Measurements from ENCODE around the gene GFER.

Gene GFER

GRCh38 chr16:1990351-1991134 lies 6.5 kb downstream of the GFER start:
- H3K9ac ChIP-seq (ENCODE audit: low read depth, low read length) = peak overlapping the region; percentile 60

GRCh38 chr16:1991135-1991551 lies 7.2 kb downstream of the GFER start:
- peaks cover 24% of the 10 kb centered on the region for H3K27me3 ChIP-seq (ENCODE audit: control insufficient read depth, insufficient read depth, low read length)
- no peaks in the 10 kb centered on the region for H3K4me1 ChIP-seq (ENCODE audit: control insufficient read depth, insufficient read depth, low read length)
- peak overlapping the region; percentile 73 for H3K4me3 ChIP-seq (ENCODE audit: low read depth, low read length)
- H3K9me3 ChIP-seq (ENCODE audit: control insufficient read depth, insufficient read depth, low read length) = no peaks in the 10 kb centered on the region
- H3K9ac ChIP-seq (ENCODE audit: low read depth, low read length) = no peak overlapping the region
- peaks cover 6% of the 10 kb centered on the region for H3K36me3 ChIP-seq (ENCODE audit: control insufficient read depth, insufficient read depth, low read length)

More at GRCh38 chr16:1990351-1991134, 6.5 kb downstream of the GFER start:
- Histone ChIP-seq H3K27me3 (ENCODE audit: control insufficient read depth, insufficient read depth, low read length) (peaks cover 24% of the 10 kb centered on the region), H3K4me1 (ENCODE audit: control insufficient read depth, insufficient read depth, low read length) (no peaks in the 10 kb centered on the region), H3K9me3 (ENCODE audit: control insufficient read depth, insufficient read depth, low read length) (no peaks in the 10 kb centered on the region), H3K4me3 (ENCODE audit: low read depth, low read length) (peak overlapping the region; percentile 73), H3K36me3 (ENCODE audit: control insufficient read depth, insufficient read depth, low read length) (peaks cover 12% of the 10 kb centered on the region)

GRCh38 chr16:1991588-1991947 lies 7.6 kb downstream of the GFER start:
- Histone ChIP-seq H3K36me3 (ENCODE audit: control insufficient read depth, insufficient read depth, low read length) (peaks cover 4% of the 10 kb centered on the region), H3K9ac (ENCODE audit: low read depth, low read length) (no peak overlapping the region), H3K9me3 (ENCODE audit: control insufficient read depth, insufficient read depth, low read length) (no peaks in the 10 kb centered on the region), H3K4me1 (ENCODE audit: control insufficient read depth, insufficient read depth, low read length) (no peaks in the 10 kb centered on the region), H3K27me3 (ENCODE audit: control insufficient read depth, insufficient read depth, low read length) (peaks cover 24% of the 10 kb centered on the region), H3K4me3 (ENCODE audit: low read depth, low read length) (peak overlapping the region; percentile 73)

GRCh38 chr16:1991948-1992703 lies 8.1 kb downstream of the GFER start:
- Histone ChIP-seq H3K4me3 (ENCODE audit: low read depth, low read length) (peak overlapping the region; percentile 73), H3K4me1 (ENCODE audit: control insufficient read depth, insufficient read depth, low read length) (no peaks in the 10 kb centered on the region), H3K9ac (ENCODE audit: low read depth, low read length) (no peak overlapping the region), H3K36me3 (ENCODE audit: control insufficient read depth, insufficient read depth, low read length) (peaks cover 4% of the 10 kb centered on the region), H3K27me3 (ENCODE audit: control insufficient read depth, insufficient read depth, low read length) (peaks cover 24% of the 10 kb centered on the region), H3K9me3 (ENCODE audit: control insufficient read depth, insufficient read depth, low read length) (no peaks in the 10 kb centered on the region)

- Histone ChIP-seq H3K9me3 (ENCODE audit: control insufficient read depth, insufficient read depth, low read length) (no peaks in the 10 kb centered on the region), H3K9ac (ENCODE audit: low read depth, low read length) (no peak overlapping the region), H3K36me3 (ENCODE audit: control insufficient read depth, insufficient read depth, low read length) (peaks cover 7% of the 10 kb centered on the region)
Measured at GRCh38 chr16:1992704-1993317, 8.8 kb downstream of the GFER start.

GRCh38 chr16:1993731-1994131 lies 9.7 kb downstream of the GFER start:
- H3K4me3 ChIP-seq (ENCODE audit: low read depth, low read length) = no peak overlapping the region
- H3K9ac ChIP-seq (ENCODE audit: low read depth, low read length) = no peak overlapping the region
- no peaks in the 10 kb centered on the region for H3K4me1 ChIP-seq (ENCODE audit: control insufficient read depth, insufficient read depth, low read length)
- H3K27me3 ChIP-seq (ENCODE audit: control insufficient read depth, insufficient read depth, low read length) = peaks cover 17% of the 10 kb centered on the region
- peaks cover 14% of the 10 kb centered on the region for H3K36me3 ChIP-seq (ENCODE audit: control insufficient read depth, insufficient read depth, low read length)
- H3K9me3 ChIP-seq (ENCODE audit: control insufficient read depth, insufficient read depth, low read length) = no peaks in the 10 kb centered on the region

More at GRCh38 chr16:1992704-1993317, 8.8 kb downstream of the GFER start:
- Histone ChIP-seq H3K4me1 (ENCODE audit: control insufficient read depth, insufficient read depth, low read length) (no peaks in the 10 kb centered on the region), H3K27me3 (ENCODE audit: control insufficient read depth, insufficient read depth, low read length) (peaks cover 24% of the 10 kb centered on the region), H3K4me3 (ENCODE audit: low read depth, low read length) (peak overlapping the region; percentile 32)

DNA sequence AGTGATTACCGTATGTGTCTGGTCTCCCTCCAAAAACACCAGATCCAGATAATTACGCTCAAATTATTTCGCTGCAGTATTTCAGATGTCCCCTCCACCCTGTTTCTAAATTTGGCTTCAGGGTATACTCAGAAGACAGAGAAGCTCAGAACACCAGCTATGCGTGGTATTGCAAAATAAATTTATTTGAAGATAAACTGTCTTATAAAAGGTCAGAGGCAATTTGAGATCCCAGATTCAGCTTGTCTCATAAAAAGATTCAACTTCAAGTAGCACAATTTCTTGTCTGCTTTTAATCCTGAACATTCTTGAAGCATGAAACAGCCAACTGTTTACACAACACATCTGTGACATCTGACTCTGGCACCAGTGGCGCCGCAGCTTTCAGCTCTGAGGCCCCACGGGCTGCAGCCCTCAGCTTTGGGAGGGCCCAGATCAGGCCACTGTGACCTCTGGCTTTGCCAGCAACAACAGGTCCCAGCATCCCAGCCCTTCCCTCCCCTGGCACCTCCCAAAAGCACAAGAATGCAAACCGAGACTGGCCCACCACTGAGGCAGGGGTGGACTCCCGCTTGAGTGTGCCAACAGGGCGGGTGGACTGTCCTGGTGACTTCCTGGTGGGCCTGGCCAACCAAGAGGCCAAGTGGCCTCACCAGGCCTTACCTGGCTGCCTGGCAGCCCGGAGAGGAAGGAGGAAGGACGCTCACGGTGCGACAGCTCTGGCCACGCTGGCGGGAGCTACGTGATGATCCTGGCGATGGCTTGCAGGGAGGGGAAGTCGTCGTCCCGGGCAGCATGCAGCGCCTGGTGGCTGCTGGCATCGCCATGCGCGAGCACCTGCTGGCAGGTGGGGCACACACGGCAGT lies 13.7 kb downstream of the GFER start:
- Histone ChIP-seq H3K36me3 (ENCODE audit: control insufficient read depth, insufficient read depth, low read length) (peaks cover 49% of the 10 kb centered on the region), H3K9ac (ENCODE audit: low read depth, low read length) (no peak overlapping the region), H3K9me3 (ENCODE audit: control insufficient read depth, insufficient read depth, low read length) (no peaks in the 10 kb centered on the region), H3K4me3 (ENCODE audit: low read depth, low read length) (no peak overlapping the region), H3K27me3 (ENCODE audit: control insufficient read depth, insufficient read depth, low read length) (no peaks in the 10 kb centered on the region), H3K4me1 (ENCODE audit: control insufficient read depth, insufficient read depth, low read length) (no peaks in the 10 kb centered on the region)

GRCh38 chr16:1998360-1998835 lies 14.4 kb downstream of the GFER start:
- Histone ChIP-seq H3K27me3 (ENCODE audit: control insufficient read depth, insufficient read depth, low read length) (no peaks in the 10 kb centered on the region), H3K4me3 (ENCODE audit: low read depth, low read length) (no peak overlapping the region), H3K9ac (ENCODE audit: low read depth, low read length) (no peak overlapping the region), H3K4me1 (ENCODE audit: control insufficient read depth, insufficient read depth, low read length) (no peaks in the 10 kb centered on the region), H3K36me3 (ENCODE audit: control insufficient read depth, insufficient read depth, low read length) (peaks cover 56% of the 10 kb centered on the region), H3K9me3 (ENCODE audit: control insufficient read depth, insufficient read depth, low read length) (no peaks in the 10 kb centered on the region)

DNA sequence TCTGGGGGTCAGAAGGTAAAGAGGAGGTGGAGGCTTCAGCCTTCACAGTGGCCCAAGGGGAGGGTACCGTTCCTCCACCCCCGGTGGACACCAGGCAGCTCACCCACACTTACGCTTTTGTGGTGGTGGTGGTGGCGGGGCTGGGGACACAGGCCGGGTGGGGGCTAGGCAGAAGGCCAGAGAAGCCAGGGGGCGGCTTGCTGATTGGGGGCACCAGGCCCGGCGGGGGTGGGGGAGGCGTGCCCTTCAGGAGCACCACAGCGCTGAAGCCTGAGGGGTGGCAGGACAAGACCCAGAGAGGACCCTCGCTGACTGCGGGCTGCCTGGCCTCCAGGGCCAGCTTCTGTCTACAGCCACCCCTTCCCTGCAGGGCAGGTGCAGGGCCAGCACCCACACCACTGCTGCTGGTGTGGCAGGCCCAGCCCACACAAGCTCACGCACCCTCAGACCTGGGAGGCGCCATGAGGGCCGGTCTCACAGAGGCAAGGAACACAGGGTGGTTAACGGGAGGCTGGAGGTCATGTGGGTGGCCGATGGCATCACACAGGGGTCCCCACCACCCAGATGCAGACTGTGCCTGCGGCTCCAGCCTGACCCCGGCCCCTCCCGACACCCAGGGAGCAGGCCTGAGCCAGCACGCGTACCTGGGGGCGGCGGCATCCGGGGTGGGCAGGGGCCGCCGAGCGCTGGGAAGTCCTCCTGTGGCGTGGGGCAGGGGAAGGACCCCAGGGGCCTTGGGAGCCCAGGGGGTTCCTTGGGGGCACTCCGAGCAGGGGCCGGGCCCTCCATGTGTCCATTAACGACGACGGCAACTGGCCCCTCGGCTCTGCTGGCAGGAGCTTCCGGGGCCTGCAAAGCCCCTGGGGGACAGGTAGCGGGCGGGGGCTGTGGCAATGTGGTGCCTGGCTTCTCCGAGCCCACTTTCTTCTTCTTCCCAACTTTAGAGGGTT lies 15.1 kb downstream of the GFER start:
- Histone ChIP-seq H3K4me1 (ENCODE audit: control insufficient read depth, insufficient read depth, low read length) (peaks cover 2% of the 10 kb centered on the region), H3K9ac (ENCODE audit: low read depth, low read length) (no peak overlapping the region), H3K4me3 (ENCODE audit: low read depth, low read length) (no peak overlapping the region), H3K27me3 (ENCODE audit: control insufficient read depth, insufficient read depth, low read length) (no peaks in the 10 kb centered on the region), H3K9me3 (ENCODE audit: control insufficient read depth, insufficient read depth, low read length) (no peaks in the 10 kb centered on the region), H3K36me3 (ENCODE audit: control insufficient read depth, insufficient read depth, low read length) (peaks cover 58% of the 10 kb centered on the region)

DNA sequence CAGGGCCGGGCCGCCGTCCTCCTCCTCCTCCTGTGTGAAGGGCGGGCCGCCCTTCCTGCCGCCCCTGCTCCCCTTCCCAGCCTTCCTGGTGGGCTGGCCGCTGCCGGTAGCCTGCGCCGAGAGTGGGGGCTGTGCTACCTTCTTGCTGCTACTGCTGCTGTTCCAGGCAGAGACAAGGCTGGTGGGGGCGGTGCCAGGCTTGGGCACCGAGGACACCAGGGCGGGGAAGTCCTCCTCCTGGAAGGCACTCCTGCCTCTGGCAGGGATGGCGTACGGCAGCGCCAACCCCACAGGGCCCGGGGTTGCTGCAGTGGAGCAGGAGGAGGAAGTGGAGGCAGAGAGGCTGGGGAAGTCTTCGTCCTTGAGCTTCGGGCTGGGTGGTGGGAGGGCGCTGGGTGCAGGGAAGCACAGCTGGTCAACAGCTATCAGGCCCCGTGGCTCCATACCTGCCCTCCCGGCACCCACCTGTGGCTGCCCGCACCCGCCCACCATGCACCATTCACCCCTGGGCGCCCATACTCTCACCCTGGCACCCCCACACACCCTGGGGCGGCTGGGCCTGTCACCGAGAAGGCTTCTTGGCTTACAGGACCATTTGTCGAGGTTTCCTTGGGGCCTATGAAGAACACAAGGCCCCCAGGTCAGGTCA lies 16.0 kb downstream of the GFER start:
- Histone ChIP-seq H3K4me1 (ENCODE audit: control insufficient read depth, insufficient read depth, low read length) (peaks cover 2% of the 10 kb centered on the region), H3K36me3 (ENCODE audit: control insufficient read depth, insufficient read depth, low read length) (peaks cover 58% of the 10 kb centered on the region), H3K4me3 (ENCODE audit: low read depth, low read length) (no peak overlapping the region), H3K9me3 (ENCODE audit: control insufficient read depth, insufficient read depth, low read length) (no peaks in the 10 kb centered on the region), H3K9ac (ENCODE audit: low read depth, low read length) (no peak overlapping the region), H3K27me3 (ENCODE audit: control insufficient read depth, insufficient read depth, low read length) (no peaks in the 10 kb centered on the region)
